H1 (cell line): ENCODE results near the gene SPECC1. TPM values are rescaled to one million over a fixed set of nuclear protein-coding genes. Genes with fewer than 3 reads are reported as not detected.

Source experiments
- CTCF ChIP-seq, 3 experiments: IDR thresholded peaks; 1 replicate in 2 of 3; 2 replicates in 1 of 3; pipeline versions ENCODE4 v1.5.1 to v1.6.1; 2011; ENCODE audit warnings: low read length in 3 of 3, mild to moderate bottlenecking in 3 of 3, inconsistent platforms in 2 of 3, low read depth in 1 of 3, moderate library complexity in 1 of 3; ENCODE audit not compliant: insufficient read depth in 1 of 3; ENCODE audit errors: control extremely low read depth in 1 of 3
- polyA plus RNA-seq, 7 experiments: library from polyadenylated mRNA; depleted of rRNA in 3 of 7; stranded (reverse) in 5 of 7; unstranded in 2 of 7; fragments of >200 nt in 5 of 7; fragments of 200-250 nt in 2 of 7; gene quantifications; 1 replicate in 5 of 7; 2 replicates in 1 of 7; 4 replicates in 1 of 7; pipeline versions ENCODE4 v1.2.1 to v1.2.3, GENCODE V29; 2011 to 2013; ENCODE audit warnings: missing spikeins in 2 of 7, mixed read lengths in 2 of 7
- total RNA-seq: library from RNA; stranded (reverse); fragmentation: NEBNext Ultra II Directional; extraction: Animal tissue kit (Norgen Biotek cat#: 25700); gene quantifications from 2 replicates; pipeline ENCODE4 v1.2.1, GENCODE V29; 2021

SPECC1 gene
- total and polyA plus RNA-seq, 2 of the 8 experiments (the other 6 are each of a cell fraction or from before 2014, with no cell fraction given): 35.8 to 87.9 TPM

DNA sequence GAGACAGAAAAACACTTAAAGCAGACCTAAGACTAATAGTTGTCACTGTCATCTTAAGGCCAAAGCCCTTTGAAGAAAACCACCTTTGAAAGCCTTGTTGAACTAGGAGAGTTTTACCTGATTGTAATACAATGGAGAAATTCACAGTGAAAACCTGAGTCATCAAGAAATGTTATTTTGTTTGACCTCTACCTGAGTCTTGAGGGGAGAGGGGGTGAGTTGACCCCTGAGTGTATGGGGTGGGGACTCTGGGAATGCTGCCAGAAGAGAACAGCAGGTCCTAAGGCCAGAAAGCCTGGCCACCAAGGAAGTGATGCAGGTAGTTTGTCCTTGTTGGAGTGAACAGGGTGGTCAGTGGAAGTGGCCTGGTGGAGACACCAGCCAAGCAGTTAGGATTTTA, 204.3 kb downstream of the SPECC1 start (continued):
- no peak for TF ChIP-seq CTCF (IDR thresholded peaks at IDR 0.05; ENCODE audit: control extremely low read depth in 1 of 3, insufficient read depth in 1 of 3, low read depth in 1 of 3, low read length in 3 of 3)
